Naive thymus-derived CD8-positive, alpha-beta T cell (primary cell): ENCODE results near the gene LMF1. TPM values are rescaled to one million over a fixed set of nuclear protein-coding genes. Genes with fewer than 3 reads are reported as not detected.
A peak's percentile ranks its signal among the peaks of the same experiment; 100 is the strongest.

Source experiments
- ATAC-seq, 2 donors: fragments of 150-1000 bp; cut with Tn5 transposase in 1 of 2; sonication (Bioruptor Pico), chemical (Tn5 transposase) in 1 of 2; 1 replicate in 1 of 2; 2 replicates in 1 of 2; pipeline ENCODE4 v1.10.0; 2021; ENCODE audit warnings: mild to moderate bottlenecking in 2 of 2, moderate library complexity in 2 of 2
- POLR2A ChIA-PET: fragments of 350-600 bp; sonication (Branson Sonifier 250); formaldehyde crosslinking; loops from one replicate; lab custom pipeline; 2021; ENCODE audit warnings: antibody characterized with exemption; lab: Charles Lee
- DNase-seq, 10 donors: peaks; one replicate each; pipeline versions ENCODE4 v3.0.0 to v3.0.0-alpha.2; 2020 to 2022
- H3K27ac Mint-ChIP-seq, 10 donors: one replicate each; pipeline ENCODE4 v1.8.0; 2020 to 2022; ENCODE audit warnings: mild to moderate bottlenecking in 10 of 10, mixed read lengths in 10 of 10, moderate library complexity in 4 of 10, inconsistent platforms in 1 of 10
- H3K27me3 Mint-ChIP-seq, 5 donors: one replicate each; pipeline ENCODE4 v1.8.0; 2021 to 2022; ENCODE audit warnings: mixed read lengths in 5 of 5
- H3K36me3 Mint-ChIP-seq, 3 donors: one replicate each; pipeline ENCODE4 v1.8.0; 2020 to 2022; ENCODE audit warnings: mixed read lengths in 3 of 3, mild to moderate bottlenecking in 2 of 3, inconsistent platforms in 1 of 3
- H3K4me1 Mint-ChIP-seq, 4 donors: one replicate each; pipeline ENCODE4 v1.8.0; 2021 to 2022; ENCODE audit warnings: mixed read lengths in 4 of 4
- H3K4me3 Mint-ChIP-seq, 10 donors: one replicate each; pipeline ENCODE4 v1.8.0; 2020 to 2022; ENCODE audit warnings: mild to moderate bottlenecking in 10 of 10, mixed read lengths in 10 of 10, moderate library complexity in 6 of 10, inconsistent platforms in 1 of 10
- H3K9me3 Mint-ChIP-seq, 9 donors: one replicate each; pipeline ENCODE4 v1.8.0; 2020 to 2022; ENCODE audit warnings: mixed read lengths in 9 of 9, mild to moderate bottlenecking in 3 of 9, inconsistent platforms in 1 of 9, moderate library complexity in 1 of 9
- polyA plus RNA-seq, 3 donors: library from polyadenylated mRNA; unstranded; fragments of 300-500 nt; fragmentation: Illumina TruSeq; gene quantifications; one replicate each; pipeline ENCODE4 v1.2.3, GENCODE V29; 2021
- total RNA-seq, 8 experiments: library from RNA in 2 of 8; stranded (reverse) in 2 of 8; gene quantifications; one replicate each; pipeline ENCODE4 v1.2.3 and lab custom pipeline; 2021 to 2026

LMF1 gene
- total and polyA plus RNA-seq, 5 experiments from 2014 or later, result 12.2 to 45.1 (median 13.6) TPM

DNA sequence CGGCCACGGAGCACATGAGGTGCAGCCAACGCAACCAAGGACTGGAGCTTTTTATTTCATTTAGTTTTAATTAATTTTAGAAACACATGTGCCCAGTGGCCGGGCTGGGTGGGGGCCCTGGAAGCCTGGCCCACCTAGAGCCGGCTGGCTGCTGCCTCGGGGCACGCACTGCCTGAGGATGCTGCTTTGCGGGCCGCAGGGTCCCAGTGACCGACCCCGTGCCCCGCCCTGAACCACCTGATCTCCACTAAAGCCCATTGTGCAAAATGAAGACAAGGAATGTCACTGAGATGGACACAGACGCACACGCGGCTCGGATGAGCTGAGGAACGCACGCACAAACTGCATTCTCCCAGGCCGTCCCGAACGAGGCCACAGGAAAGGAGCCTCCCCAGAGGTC lies 39.6 kb downstream of the LMF1 start:
- no peak overlapping the region for H3K27ac Mint-ChIP-seq
- no peak for ATAC-seq
- peaks cover 0 to 7% (median 3%) of the 10 kb centered on the region in 4 donors for H3K4me1 Mint-ChIP-seq
- DNase-seq, result peak in 1 of 10 donors; percentile 15
- peaks cover 3 to 35% (median 11%) of the 10 kb centered on the region in 3 donors for H3K36me3 Mint-ChIP-seq
- POLR2A ChIA-PET, result no interaction called here
- H3K9me3 Mint-ChIP-seq, result peaks cover 0 to 3% (median 0%) of the 10 kb centered on the region in 9 donors
- H3K4me3 Mint-ChIP-seq, result no peak overlapping the region
- H3K27me3 Mint-ChIP-seq, result no peaks in the 10 kb centered on the region

DNA sequence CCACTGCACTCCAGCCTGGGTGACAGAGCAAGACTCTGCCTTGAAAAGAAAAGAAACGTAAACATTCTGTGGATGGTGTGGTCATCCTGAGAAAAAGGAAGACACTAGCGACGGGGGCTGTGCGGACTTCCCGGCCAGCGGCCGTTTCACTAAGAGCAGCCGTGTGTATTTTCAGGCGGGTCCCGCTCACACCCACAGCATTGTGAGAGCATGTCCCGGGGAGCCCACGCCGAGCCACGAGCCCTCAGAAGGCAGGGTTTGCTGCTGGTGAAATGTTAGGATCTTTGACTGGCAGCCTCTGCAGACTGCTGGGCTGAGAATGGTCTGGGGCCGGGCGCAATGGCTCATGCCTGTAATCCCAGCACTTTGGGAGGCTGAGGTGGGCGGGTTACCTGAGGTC lies 40.3 kb downstream of the LMF1 start:
- H3K27ac Mint-ChIP-seq, result no peak overlapping the region
- H3K9me3 Mint-ChIP-seq, result peaks cover 0 to 4% (median 0%) of the 10 kb centered on the region in 9 donors
- DNase-seq (peak in 1 of 10 donors; percentile 26), ATAC-seq (no peak)
- no peaks in the 10 kb centered on the region for H3K27me3 Mint-ChIP-seq
- H3K36me3 Mint-ChIP-seq, result peaks cover 4 to 35% (median 12%) of the 10 kb centered on the region in 3 donors
- POLR2A ChIA-PET, result no interaction called here
- H3K4me3 Mint-ChIP-seq, result no peak overlapping the region
- H3K4me1 Mint-ChIP-seq, result peaks cover 0 to 9% (median 4%) of the 10 kb centered on the region in 4 donors

DNA sequence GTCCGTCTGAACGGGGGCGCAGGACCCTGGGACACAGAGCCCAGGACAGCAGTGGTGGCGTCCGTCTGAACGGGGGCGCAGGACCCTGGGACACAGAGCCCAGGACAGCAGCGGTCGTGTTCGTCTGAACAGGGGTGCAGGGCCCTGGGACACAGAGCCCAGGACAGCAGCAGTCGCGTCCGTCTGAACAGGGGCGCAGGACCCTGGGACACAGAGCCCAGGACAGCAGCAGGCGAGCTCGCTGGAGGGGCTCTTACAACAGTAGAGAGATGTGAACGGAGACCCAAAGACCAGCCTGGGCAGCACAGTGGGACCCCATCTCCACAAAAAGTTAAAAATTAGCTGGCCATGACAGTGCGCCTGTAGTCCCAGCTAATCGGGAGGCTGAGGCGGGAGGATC lies 40.7 kb downstream of the LMF1 start:
- ATAC-seq (no peak), DNase-seq (peak in 1 of 10 donors; percentile 54)
- peaks cover 4 to 35% (median 9%) of the 10 kb centered on the region in 3 donors for H3K36me3 Mint-ChIP-seq
- H3K27me3 Mint-ChIP-seq, result no peaks in the 10 kb centered on the region
- peaks cover 0 to 9% (median 4%) of the 10 kb centered on the region in 4 donors for H3K4me1 Mint-ChIP-seq
- peaks cover 0 to 4% (median 0%) of the 10 kb centered on the region in 9 donors for H3K9me3 Mint-ChIP-seq
- no peak overlapping the region for H3K27ac Mint-ChIP-seq
- no peak overlapping the region for H3K4me3 Mint-ChIP-seq
- POLR2A ChIA-PET, result no interaction called here

DNA sequence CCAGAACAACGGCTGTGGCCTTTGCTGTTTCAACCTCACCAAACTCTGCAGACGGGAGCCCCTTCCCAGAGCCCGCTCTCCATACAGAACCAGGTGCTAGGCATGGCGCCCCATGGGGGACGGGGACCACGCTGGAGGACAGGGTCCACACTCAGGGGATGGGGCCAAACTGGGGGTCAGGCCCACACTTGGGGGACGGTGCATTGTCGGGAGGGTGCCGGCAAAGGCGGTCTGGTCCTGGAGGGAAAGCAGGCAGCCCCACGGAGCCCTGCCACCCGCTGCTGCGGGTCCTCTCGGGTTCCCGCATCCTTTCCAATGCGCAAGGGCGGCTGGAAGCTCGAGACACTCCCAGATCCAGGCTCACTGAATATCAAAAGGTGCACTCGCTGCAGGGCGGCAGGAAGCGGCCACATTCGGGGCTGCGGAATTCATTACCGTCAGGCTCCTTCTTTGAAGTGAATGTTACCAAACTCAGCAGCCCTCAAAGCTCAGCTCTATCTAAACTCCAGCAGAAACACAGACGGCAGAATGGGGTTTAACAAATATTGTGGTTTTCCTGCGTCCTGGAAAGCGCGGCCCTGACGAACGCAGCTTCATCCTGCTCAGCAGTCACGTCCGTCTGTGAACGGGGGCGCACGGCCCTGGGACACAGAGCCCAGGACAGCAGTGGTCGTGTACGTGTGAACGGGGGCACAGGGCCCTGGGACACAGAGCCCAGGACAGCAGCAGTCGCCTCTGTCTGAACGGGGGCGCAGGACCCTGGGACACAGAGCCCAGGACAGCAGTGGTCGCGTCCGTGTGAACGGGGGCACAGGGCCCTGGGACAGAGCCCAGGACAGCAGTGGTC lies 41.3 kb downstream of the LMF1 start:
- ATAC-seq (no peak), DNase-seq (no peak)
- POLR2A ChIA-PET, result no interaction called here
- Mint-ChIP-seq H3K36me3 (peaks cover 4 to 35% (median 12%) of the 10 kb centered on the region in 3 donors), H3K27me3 (no peaks in the 10 kb centered on the region), H3K9me3 (peaks cover 0 to 4% (median 0%) of the 10 kb centered on the region in 9 donors), H3K27ac (no peak overlapping the region), H3K4me1 (peaks cover 0 to 9% (median 4%) of the 10 kb centered on the region in 4 donors), H3K4me3 (no peak overlapping the region)

DNA sequence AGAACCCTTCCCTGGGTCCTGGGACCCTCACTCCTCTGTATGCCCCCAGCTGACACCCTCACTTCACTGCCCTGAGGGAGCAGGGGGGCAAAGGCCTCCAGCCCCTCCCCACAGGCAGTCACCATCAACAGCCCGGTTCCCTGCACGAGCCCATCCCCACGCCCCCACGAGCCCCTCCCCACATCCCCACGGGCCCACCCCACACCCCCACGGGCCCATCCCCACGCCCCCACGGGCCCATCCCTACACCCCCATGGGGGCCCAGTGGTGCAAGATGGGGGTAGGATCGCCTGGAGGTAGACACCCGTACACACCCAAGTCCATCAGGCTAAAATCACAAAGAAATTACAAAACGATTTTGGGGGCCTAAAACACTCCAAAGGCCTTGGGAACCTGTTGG lies 42.3 kb downstream of the LMF1 start:
- Mint-ChIP-seq H3K36me3 (peaks cover 4 to 33% (median 12%) of the 10 kb centered on the region in 3 donors), H3K4me3 (no peak overlapping the region), H3K4me1 (peaks cover 0 to 11% (median 4%) of the 10 kb centered on the region in 4 donors), H3K27me3 (no peaks in the 10 kb centered on the region), H3K9me3 (peaks cover 0 to 4% (median 0%) of the 10 kb centered on the region in 9 donors), H3K27ac (no peak overlapping the region)
- ATAC-seq (no peak), DNase-seq (no peak)
- POLR2A ChIA-PET, result no interaction called here

DNA sequence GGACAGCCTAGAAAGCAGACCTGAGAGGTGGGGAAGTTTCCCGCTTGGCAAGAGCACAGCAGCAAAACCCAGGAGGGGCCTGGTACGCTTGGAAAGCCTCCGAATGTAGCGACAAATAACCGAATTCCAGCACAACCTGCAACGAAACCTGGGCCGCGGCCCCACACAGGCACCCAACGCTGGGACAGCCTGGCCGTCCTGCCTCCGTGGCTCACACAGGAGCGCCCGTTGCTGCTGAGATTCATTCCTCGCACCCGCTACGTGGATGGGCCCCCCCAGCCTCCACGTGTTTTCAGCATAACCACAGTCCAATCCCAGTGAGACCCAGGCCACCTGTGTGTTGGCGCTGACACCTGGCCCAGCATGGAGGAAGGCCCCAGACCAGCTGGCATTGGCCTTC lies 42.9 kb downstream of the LMF1 start:
- Mint-ChIP-seq H3K4me1 (peaks cover 0 to 11% (median 4%) of the 10 kb centered on the region in 4 donors), H3K9me3 (peaks cover 0 to 4% (median 0%) of the 10 kb centered on the region in 9 donors), H3K36me3 (peaks cover 4 to 31% (median 12%) of the 10 kb centered on the region in 3 donors), H3K4me3 (no peak overlapping the region), H3K27ac (no peak overlapping the region), H3K27me3 (no peaks in the 10 kb centered on the region)
- DNase-seq, result no peak
- POLR2A ChIA-PET, result no interaction called here
- ATAC-seq, result no peak

DNA sequence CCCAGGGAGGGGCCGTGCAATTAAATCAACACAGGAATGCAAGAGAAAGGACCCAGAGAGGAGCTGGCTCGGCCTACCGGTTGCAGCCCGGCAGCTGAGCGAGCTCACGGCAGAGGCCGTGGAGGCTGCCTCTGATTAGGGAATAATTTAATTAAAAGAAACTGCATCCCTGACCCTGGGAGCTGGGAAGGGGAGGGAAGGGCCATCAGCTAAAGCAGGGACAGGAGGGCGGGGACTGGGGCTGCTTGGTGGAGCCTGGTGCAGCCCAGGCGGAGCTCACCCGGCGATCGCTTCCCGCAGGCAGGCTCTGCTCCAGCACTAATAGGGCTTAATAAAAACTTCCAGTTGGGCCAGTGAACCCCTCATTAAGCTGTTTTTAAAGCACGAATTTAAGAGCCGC lies 43.4 kb downstream of the LMF1 start:
- POLR2A ChIA-PET, result no interaction called here
- H3K36me3 Mint-ChIP-seq, result peaks cover 4 to 30% (median 12%) of the 10 kb centered on the region in 3 donors
- ATAC-seq, result no peak
- peaks cover 0 to 4% (median 0%) of the 10 kb centered on the region in 9 donors for H3K9me3 Mint-ChIP-seq
- H3K4me1 Mint-ChIP-seq, result peaks cover 0 to 12% (median 4%) of the 10 kb centered on the region in 4 donors
- H3K27ac Mint-ChIP-seq, result no peak overlapping the region
- H3K27me3 Mint-ChIP-seq, result no peaks in the 10 kb centered on the region
- no peak for DNase-seq
- H3K4me3 Mint-ChIP-seq, result no peak overlapping the region

DNA sequence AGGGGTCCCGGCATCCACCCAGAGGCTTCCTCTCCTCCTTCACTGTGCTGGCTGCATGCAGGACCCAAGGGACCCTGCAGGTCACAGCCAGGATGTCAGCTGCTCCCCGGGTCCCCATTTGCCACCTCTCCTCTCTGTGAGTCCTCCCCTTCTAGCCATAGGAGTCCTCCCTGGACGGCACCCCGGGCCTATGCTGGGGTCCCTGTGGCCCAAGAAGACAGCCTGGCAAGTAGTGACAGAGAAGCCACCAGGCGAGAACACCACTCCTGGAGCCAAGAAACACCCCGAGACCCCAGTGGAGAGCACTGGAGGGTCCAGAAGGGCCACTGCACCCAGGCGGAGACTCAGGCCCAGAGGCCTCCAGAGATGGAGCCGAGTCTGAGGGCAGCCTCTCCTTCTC lies 44.1 kb downstream of the LMF1 start:
- no peak for ATAC-seq
- POLR2A ChIA-PET, result no interaction called here
- peaks cover 0 to 14% (median 5%) of the 10 kb centered on the region in 4 donors for H3K4me1 Mint-ChIP-seq
- H3K36me3 Mint-ChIP-seq, result peaks cover 6 to 34% (median 12%) of the 10 kb centered on the region in 3 donors
- no peak for DNase-seq
- no peak overlapping the region for H3K27ac Mint-ChIP-seq
- H3K4me3 Mint-ChIP-seq, result no peak overlapping the region
- H3K27me3 Mint-ChIP-seq, result no peaks in the 10 kb centered on the region
- H3K9me3 Mint-ChIP-seq, result peaks cover 0 to 4% (median 0%) of the 10 kb centered on the region in 9 donors

DNA sequence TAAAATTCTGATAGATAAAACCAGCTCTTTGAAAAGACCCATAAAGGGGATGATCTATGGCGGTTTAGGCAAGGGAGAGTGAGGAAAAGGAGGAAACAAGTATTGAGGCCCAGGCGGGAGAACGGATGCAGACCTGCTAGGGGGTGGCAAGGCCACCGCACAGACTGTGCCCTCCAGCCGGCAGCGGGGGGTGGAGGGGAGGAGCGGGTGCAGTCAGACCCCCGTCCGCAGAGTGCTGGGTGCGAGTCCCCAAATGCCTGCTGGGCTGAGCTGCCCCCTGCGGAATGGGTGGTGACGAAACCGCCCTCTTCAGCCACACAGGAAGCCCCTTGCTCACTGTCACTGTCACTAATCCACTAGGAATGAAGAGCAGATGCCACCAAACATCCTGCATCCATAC lies 46.0 kb downstream of the LMF1 start:
- DNase-seq (peak in 1 of 10 donors; percentile 7), ATAC-seq (no peak)
- Mint-ChIP-seq H3K4me1 (peaks cover 0 to 17% (median 9%) of the 10 kb centered on the region in 4 donors), H3K36me3 (peaks cover 9 to 32% (median 12%) of the 10 kb centered on the region in 3 donors), H3K9me3 (peaks cover 0 to 4% (median 0%) of the 10 kb centered on the region in 9 donors), H3K27me3 (no peaks in the 10 kb centered on the region), H3K27ac (no peak overlapping the region), H3K4me3 (no peak overlapping the region)
- POLR2A ChIA-PET, result no interaction called here

DNA sequence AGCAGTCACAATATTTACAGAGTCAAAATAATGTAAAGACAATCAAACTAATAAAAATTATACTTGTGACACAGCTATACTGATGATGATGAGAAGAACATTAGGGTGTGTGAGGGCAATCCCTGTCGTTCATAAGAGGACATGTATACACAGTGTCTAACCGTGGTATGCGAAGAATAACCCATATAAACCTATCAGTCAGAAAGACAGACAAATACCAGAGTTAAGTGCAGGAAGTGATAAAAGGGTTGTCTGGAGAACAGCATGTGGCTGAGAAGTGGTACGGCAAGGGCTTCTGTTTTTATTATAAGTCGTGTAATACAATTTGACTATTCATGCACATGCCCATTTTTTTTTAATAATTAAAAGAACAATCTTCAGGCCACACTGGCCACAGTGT lies 46.7 kb downstream of the LMF1 start:
- peaks cover 9 to 31% (median 10%) of the 10 kb centered on the region in 3 donors for H3K36me3 Mint-ChIP-seq
- POLR2A ChIA-PET, result no interaction called here
- no peaks in the 10 kb centered on the region for H3K27me3 Mint-ChIP-seq
- no peak overlapping the region for H3K27ac Mint-ChIP-seq
- peaks cover 0 to 4% (median 0%) of the 10 kb centered on the region in 9 donors for H3K9me3 Mint-ChIP-seq
- ATAC-seq (no peak), DNase-seq (no peak)
- peaks cover 0 to 17% (median 9%) of the 10 kb centered on the region in 4 donors for H3K4me1 Mint-ChIP-seq
- no peak overlapping the region for H3K4me3 Mint-ChIP-seq

DNA sequence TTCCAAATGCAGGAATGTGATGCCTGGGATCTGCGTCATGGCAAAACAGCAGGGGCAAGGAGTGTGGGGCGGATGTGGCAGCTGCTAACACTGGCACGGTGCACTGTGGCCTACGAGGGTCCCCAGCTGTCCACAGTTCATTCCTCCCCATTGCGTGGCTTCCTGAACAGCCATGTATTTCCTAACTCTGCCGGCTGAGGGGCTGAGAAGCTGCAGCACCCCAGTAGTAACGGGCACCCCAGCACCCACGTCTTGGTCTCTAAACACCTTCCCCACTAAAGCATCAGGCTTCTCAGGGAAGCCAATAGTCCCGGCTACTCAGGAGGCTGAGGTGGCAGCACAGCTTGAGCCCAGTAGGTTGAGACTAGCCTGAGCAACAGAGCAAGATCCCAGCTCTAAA lies 47.6 kb downstream of the LMF1 start:
- H3K4me3 Mint-ChIP-seq, result no peak overlapping the region
- POLR2A ChIA-PET, result no interaction called here
- H3K27ac Mint-ChIP-seq, result no peak overlapping the region
- DNase-seq, result peak in 1 of 10 donors; percentile 22
- peaks cover 0 to 17% (median 9%) of the 10 kb centered on the region in 4 donors for H3K4me1 Mint-ChIP-seq
- ATAC-seq, result no peak
- H3K9me3 Mint-ChIP-seq, result peaks cover 0 to 4% (median 0%) of the 10 kb centered on the region in 9 donors
- H3K27me3 Mint-ChIP-seq, result no peaks in the 10 kb centered on the region
- peaks cover 9 to 31% (median 10%) of the 10 kb centered on the region in 3 donors for H3K36me3 Mint-ChIP-seq

DNA sequence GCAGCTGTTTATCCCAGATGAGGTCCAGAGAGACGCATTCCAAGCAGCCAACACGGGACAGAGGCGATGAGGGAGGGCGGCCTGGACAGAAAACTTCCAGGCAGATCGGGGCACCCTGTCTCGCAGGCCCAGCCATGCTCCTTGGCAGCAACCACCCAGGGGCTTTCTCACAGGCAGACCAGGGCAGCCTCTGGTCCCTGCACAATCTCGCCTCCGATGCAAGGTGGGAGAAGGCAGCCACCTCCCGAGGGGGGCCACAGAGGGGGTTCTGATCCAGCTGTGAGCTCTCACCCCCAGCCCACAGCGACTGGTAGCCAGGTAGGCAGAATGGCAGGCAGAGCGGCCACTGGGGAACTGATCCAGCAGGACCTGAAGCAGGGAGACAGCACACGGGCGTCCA lies 48.7 kb downstream of the LMF1 start:
- POLR2A ChIA-PET, result no interaction called here
- DNase-seq (peak in 1 of 10 donors; percentile 38), ATAC-seq (no peak)
- H3K27ac Mint-ChIP-seq, result no peak overlapping the region
- no peaks in the 10 kb centered on the region for H3K27me3 Mint-ChIP-seq
- H3K36me3 Mint-ChIP-seq, result peaks cover 9 to 34% (median 10%) of the 10 kb centered on the region in 3 donors
- peaks cover 0 to 4% (median 0%) of the 10 kb centered on the region in 9 donors for H3K9me3 Mint-ChIP-seq
- H3K4me3 Mint-ChIP-seq, result no peak overlapping the region
- H3K4me1 Mint-ChIP-seq, result peaks cover 0 to 17% (median 9%) of the 10 kb centered on the region in 4 donors

DNA sequence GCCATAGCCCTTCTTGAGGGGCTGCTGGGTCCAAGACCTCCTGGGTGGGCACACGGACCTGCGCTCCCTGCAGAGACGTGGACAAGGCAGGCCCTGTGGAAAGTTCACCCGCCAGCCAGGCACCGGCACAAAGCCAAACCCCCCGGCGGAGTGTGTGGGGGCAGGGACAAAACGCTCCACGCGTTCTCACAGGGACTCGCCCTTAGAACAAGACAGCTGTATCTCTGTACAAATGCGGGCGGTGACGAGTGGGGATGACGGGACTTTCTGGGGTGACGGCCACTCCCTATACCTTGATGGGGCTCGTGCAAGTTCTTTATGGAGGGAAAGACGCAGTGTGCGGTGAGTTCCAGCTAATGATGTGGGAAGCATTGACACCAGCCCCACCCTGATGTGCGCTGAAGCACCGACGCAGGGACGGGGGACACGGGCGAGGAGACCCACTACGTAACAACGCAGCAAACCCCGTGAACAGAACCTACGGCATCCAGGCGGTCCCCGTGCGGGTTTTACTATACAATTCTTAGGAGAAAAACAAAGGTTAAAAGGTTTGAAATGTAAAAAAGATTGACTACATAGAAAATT lies 49.4 kb downstream of the LMF1 start:
- no peak overlapping the region for H3K27ac Mint-ChIP-seq

More for the DNA sequence above, 49.4 kb downstream of the LMF1 start:
- DNase-seq (peak in 1 of 10 donors; percentile 24), ATAC-seq (no peak)
- POLR2A ChIA-PET, result no interaction called here
- peaks cover 8 to 34% (median 9%) of the 10 kb centered on the region in 3 donors for H3K36me3 Mint-ChIP-seq
- peaks cover 0 to 16% (median 9%) of the 10 kb centered on the region in 4 donors for H3K4me1 Mint-ChIP-seq
- peaks cover 0 to 3% (median 0%) of the 10 kb centered on the region in 9 donors for H3K9me3 Mint-ChIP-seq
- H3K4me3 Mint-ChIP-seq, result no peak overlapping the region
- H3K27me3 Mint-ChIP-seq, result no peaks in the 10 kb centered on the region
